KMS-11 (cell line): ENCODE data around the gene TRIM29.

ENCODE experiments used
- H2AFZ ChIP-seq: fragments of 200-600 bp; sonication (generic); 2 replicates; pipeline ENCODE4 v1.6.1; 2016; ENCODE audit warnings: antibody characterized with exemption, mixed run types, low read depth
- H3K27ac ChIP-seq: fragments of 200-600 bp; sonication (generic); 2 replicates; pipeline ENCODE4 v1.6.1; 2016; ENCODE audit warnings: mild to moderate bottlenecking, mixed run types
- H3K27me3 ChIP-seq: fragments of 200-600 bp; sonication (generic); 2 replicates; pipeline ENCODE4 v1.6.1; 2017; ENCODE audit warnings: mild to moderate bottlenecking, low read depth, mixed run types, moderate library complexity; ENCODE audit not compliant: insufficient read depth
- H3K36me3 ChIP-seq: fragments of 200-600 bp; sonication (generic); 2 replicates; pipeline ENCODE4 v1.6.1; 2017; ENCODE audit warnings: mild to moderate bottlenecking, mixed run types; ENCODE audit not compliant: insufficient read depth
- H3K4me1 ChIP-seq: fragments of 200-600 bp; sonication (generic); 2 replicates; pipeline ENCODE4 v1.6.1; 2016; ENCODE audit warnings: mild to moderate bottlenecking, low read depth, mixed run types; ENCODE audit not compliant: poor library complexity, severe bottlenecking
- H3K4me2 ChIP-seq: fragments of 200-600 bp; sonication (generic); 2 replicates; pipeline ENCODE4 v1.7.0; 2016; ENCODE audit warnings: mild to moderate bottlenecking, mixed run types
- H3K4me3 ChIP-seq: fragments of 200-600 bp; sonication (generic); IDR thresholded peaks from 2 replicates; pipeline ENCODE4 v1.6.1; 2017; ENCODE audit warnings: low read depth, low read length, mixed read lengths; ENCODE audit not compliant: insufficient read depth
- H3K79me2 ChIP-seq: fragments of 200-600 bp; sonication (generic); 2 replicates; pipeline ENCODE4 v1.6.1; 2016; ENCODE audit warnings: low read depth, mixed run types; ENCODE audit not compliant: insufficient read depth
- H3K9ac ChIP-seq: fragments of 200-600 bp; sonication (generic); 2 replicates; pipeline ENCODE4 v1.6.1; 2016; ENCODE audit warnings: mild to moderate bottlenecking, mixed run types
- H4K20me1 ChIP-seq: fragments of 200-600 bp; sonication (generic); 2 replicates; pipeline ENCODE4 v1.6.1; 2016; ENCODE audit warnings: mild to moderate bottlenecking, mixed run types; ENCODE audit not compliant: insufficient read depth
- TF ChIP-seq, protein P1 (sequence below): fragments of 200-600 bp; sonication (generic); conservative IDR thresholded peaks from 2 replicates; pipeline ENCODE4 v1.6.1; 2017; ENCODE audit warnings: low read depth, mild to moderate bottlenecking, antibody characterized with exemption, low read length, moderate library complexity, mixed read lengths

TRIM29 gene

DNA sequence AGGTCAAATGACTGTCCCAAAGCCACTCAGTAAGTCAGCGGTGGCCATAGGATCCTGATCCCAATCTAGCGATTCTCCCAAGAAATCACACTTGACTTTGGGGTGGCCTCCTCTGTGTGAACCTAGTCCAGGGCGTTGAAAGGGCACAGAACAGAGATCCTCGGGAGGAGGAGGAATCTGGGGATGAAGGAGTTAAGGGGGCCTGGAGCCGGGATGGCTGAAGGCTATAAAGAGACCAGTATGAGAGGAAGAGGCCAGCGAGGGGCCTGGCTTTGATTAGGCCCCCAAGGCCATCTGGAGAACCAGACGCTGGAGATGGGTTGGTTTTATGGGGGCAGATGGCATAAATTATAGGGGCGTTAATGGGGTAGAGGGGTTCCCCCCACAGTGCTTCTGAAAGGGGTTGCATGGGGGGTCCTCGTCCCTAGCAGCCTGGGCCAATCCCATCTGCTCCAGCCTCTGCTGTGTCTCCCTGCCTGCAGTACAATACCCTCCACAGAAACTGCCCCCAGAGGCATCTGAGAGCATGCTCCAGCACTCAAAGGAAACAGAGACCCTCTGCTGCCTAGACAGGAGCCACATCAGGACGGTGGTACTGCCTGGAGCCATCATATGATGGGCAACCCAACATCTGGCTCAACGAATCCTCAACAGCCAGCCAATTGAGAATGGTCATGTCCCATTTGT is 35.2 kb upstream of the TRIM29 start:
- H3K4me3 ChIP-seq = no peak overlapping the region
- no peaks in the 10 kb centered on the region for H4K20me1 ChIP-seq
- H3K27ac ChIP-seq = no peak overlapping the region
- H3K27me3 ChIP-seq = no peaks in the 10 kb centered on the region
- H3K79me2 ChIP-seq = no peaks in the 10 kb centered on the region
- H3K4me2 ChIP-seq = no peak overlapping the region
- H3K36me3 ChIP-seq = no peaks in the 10 kb centered on the region
- TF ChIP-seq, protein P1, sequence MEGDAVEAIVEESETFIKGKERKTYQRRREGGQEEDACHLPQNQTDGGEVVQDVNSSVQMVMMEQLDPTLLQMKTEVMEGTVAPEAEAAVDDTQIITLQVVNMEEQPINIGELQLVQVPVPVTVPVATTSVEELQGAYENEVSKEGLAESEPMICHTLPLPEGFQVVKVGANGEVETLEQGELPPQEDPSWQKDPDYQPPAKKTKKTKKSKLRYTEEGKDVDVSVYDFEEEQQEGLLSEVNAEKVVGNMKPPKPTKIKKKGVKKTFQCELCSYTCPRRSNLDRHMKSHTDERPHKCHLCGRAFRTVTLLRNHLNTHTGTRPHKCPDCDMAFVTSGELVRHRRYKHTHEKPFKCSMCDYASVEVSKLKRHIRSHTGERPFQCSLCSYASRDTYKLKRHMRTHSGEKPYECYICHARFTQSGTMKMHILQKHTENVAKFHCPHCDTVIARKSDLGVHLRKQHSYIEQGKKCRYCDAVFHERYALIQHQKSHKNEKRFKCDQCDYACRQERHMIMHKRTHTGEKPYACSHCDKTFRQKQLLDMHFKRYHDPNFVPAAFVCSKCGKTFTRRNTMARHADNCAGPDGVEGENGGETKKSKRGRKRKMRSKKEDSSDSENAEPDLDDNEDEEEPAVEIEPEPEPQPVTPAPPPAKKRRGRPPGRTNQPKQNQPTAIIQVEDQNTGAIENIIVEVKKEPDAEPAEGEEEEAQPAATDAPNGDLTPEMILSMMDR = no peak
- H3K4me1 ChIP-seq = no peaks in the 10 kb centered on the region
- no peak overlapping the region for H3K9ac ChIP-seq
- H2AFZ ChIP-seq = no peak overlapping the region

- Histone ChIP-seq H3K36me3 (no peaks in the 10 kb centered on the region), H3K4me2 (no peak overlapping the region), H3K4me3 (no peak overlapping the region), H3K4me1 (no peaks in the 10 kb centered on the region), H2AFZ (no peak overlapping the region), H4K20me1 (no peaks in the 10 kb centered on the region), H3K79me2 (no peaks in the 10 kb centered on the region), H3K27me3 (no peaks in the 10 kb centered on the region), H3K27ac (no peak overlapping the region), H3K9ac (no peak overlapping the region)
- TF ChIP-seq, protein P1 = peak; percentile 66
Observed at GRCh38 chr11:120172054-120172911, 34.4 kb upstream of the TRIM29 start.

DNA sequence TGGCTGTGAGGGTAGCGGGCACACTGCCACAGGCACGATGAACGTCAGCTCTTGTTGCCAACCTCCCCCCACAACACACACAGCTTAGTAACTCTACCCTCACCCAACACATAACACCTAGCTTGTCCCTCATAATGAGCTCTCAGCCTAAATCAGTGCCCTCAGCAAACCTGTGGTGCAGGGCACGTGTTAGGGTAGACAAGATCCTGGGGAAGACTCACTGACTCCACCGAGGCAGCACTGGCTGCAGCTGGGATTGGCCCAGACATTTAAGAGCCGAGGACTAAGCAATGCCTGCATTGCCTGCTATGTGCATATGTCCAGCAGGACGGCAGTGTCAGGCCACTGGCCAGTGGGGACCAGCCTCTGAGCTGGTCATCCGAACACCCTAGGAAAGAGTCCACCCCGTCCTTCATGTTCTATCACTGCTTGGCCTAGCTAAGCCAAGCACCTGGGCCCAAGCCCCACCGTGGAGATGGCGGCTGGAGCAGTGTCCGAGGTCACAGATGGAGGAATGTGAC is 32.9 kb upstream of the TRIM29 start:
- Histone ChIP-seq H3K27me3 (no peaks in the 10 kb centered on the region), H3K4me2 (no peak overlapping the region), H3K4me1 (no peaks in the 10 kb centered on the region), H3K4me3 (no peak overlapping the region), H3K36me3 (no peaks in the 10 kb centered on the region), H3K9ac (no peak overlapping the region), H3K27ac (no peak overlapping the region), H2AFZ (no peak overlapping the region), H4K20me1 (no peaks in the 10 kb centered on the region), H3K79me2 (no peaks in the 10 kb centered on the region)
- TF ChIP-seq, protein P1 = no peak

DNA sequence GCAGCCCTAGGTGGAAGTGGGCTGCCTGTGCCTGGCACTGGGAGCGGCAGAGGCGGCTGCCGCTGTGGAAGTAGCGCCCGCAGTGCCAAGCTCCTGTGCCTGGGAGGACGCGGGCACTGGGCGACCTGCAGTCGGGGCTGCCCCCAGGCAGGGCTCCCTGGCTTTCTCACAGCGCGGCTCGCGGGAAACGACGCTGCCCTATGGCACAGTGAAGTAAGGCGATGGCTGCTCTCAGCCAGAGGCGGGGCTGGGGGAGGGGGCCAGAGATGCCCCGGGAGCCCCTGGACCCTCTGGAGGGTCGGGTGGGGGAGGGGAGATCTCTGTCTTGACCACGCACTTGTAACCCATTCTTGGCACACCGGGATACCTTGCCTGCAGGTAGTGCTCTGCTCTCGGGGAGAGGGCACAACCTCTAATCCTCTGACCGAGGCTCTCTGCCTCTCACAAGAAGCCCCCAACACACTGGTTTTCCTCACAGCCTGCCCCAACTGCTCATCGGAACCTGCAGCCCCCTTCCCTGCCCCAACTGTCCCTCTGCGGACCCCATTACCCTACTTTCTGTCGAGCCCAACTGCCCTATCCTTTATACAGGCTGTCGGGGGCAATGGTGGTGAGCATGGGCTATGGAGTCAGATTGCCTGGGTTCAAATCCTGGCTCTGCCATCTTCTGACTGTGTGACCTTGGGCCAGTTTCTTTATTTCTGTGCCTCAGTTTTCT is 32.2 kb upstream of the TRIM29 start:
- Histone ChIP-seq H2AFZ (no peak overlapping the region), H4K20me1 (no peaks in the 10 kb centered on the region), H3K27me3 (no peaks in the 10 kb centered on the region), H3K27ac (no peak overlapping the region), H3K9ac (no peak overlapping the region), H3K79me2 (no peaks in the 10 kb centered on the region), H3K36me3 (no peaks in the 10 kb centered on the region), H3K4me3 (no peak overlapping the region), H3K4me2 (no peak overlapping the region), H3K4me1 (no peaks in the 10 kb centered on the region)
- TF ChIP-seq, protein P1 = no peak
